Bronchial epithelial cell (primary cell): ENCODE results near the gene ZNF296. TPM values are rescaled to one million over a fixed set of nuclear protein-coding genes. Genes with fewer than 3 reads are reported as not detected.
A peak's percentile ranks its signal among the peaks of the same experiment; 100 is the strongest.
"Not testable (repeated sequence)": the region's sequence is repeated elsewhere in the genome, so short reads cannot be mapped to it uniquely, and the experiment has no call there.

Experiments used
- DNase-seq: peaks from one replicate; pipeline ENCODE4 v3.0.0-alpha.2; 2010; ENCODE audit warnings: low read depth
- FAIRE-seq: peaks from 2 replicates; lab custom pipeline; 2011; peaks lifted over from hg19 to GRCh38; lab: Jason Lieb, UNC
- H3K27me3 ChIP-seq: 2 replicates; pipeline ENCODE4 v1.5.1; 2011; ENCODE audit warnings: low read length; ENCODE audit not compliant: control insufficient read depth, insufficient read depth
- H3K36me3 ChIP-seq: 2 replicates; pipeline ENCODE4 v1.5.1; 2011; ENCODE audit warnings: low read length; ENCODE audit not compliant: control insufficient read depth, insufficient read depth
- H3K4me3 ChIP-seq: 2 replicates; pipeline ENCODE4 v1.5.1; 2011; ENCODE audit warnings: mild to moderate bottlenecking, low read depth, low read length, control low read depth
- CTCF ChIP-seq: IDR thresholded peaks from 2 replicates; pipeline ENCODE4 v1.5.1; 2011; ENCODE audit warnings: mild to moderate bottlenecking, moderate library complexity, low read length, control low read depth, inconsistent platforms; ENCODE audit not compliant: insufficient read depth, severe bottlenecking
- total RNA-seq: library from RNA; depleted of rRNA; stranded (reverse); fragments of >200 nt; gene quantifications from 2 replicates; pipeline ENCODE4 v1.2.1, GENCODE V29; 2014

The ZNF296 gene
- total RNA-seq, 1 donor from 2014 or later: under 0.01 TPM

- no peak for FAIRE-seq
- Histone ChIP-seq H3K36me3 (peaks cover 1% of the 10 kb centered on the region), H3K4me3 (no peak overlapping the region), H3K27me3 (no peaks in the 10 kb centered on the region)
- DNase-seq: no peak
- no peak for TF ChIP-seq CTCF
These were observed 31.4 kb upstream of the ZNF296 start for GRCh38 chr19:45107621-45108150.

- not testable (repeated sequence) for FAIRE-seq, H3K27me3 ChIP-seq, H3K36me3 ChIP-seq, DNase-seq, H3K4me3 ChIP-seq
These were observed 30.1 kb upstream of the ZNF296 start for GRCh38 chr19:45106363-45106762.

GRCh38 chr19:45104658-45105349, 28.5 kb upstream of the ZNF296 start:
- H3K4me3 ChIP-seq: no peak overlapping the region
- FAIRE-seq: peak; percentile 64
- TF ChIP-seq CTCF: no peak
- H3K36me3 ChIP-seq: peaks cover 2% of the 10 kb centered on the region
- no peaks in the 10 kb centered on the region for H3K27me3 ChIP-seq
- no peak for DNase-seq

- TF ChIP-seq CTCF: no peak
- no peaks in the 10 kb centered on the region for H3K27me3 ChIP-seq
- DNase-seq (no peak), FAIRE-seq (no peak)
- no peak overlapping the region for H3K4me3 ChIP-seq
- peaks cover 1% of the 10 kb centered on the region for H3K36me3 ChIP-seq
These were observed 27.4 kb upstream of the ZNF296 start for GRCh38 chr19:45103508-45104319.

- Histone ChIP-seq H3K36me3 (peaks cover 1% of the 10 kb centered on the region), H3K4me3 (no peak overlapping the region), H3K27me3 (no peaks in the 10 kb centered on the region)
- FAIRE-seq (peak; percentile 91), DNase-seq (no peak)
- no peak for TF ChIP-seq CTCF
These were observed 26.9 kb upstream of the ZNF296 start for GRCh38 chr19:45103156-45103507.

GRCh38 chr19:45102481-45102880, 26.2 kb upstream of the ZNF296 start:
- Histone ChIP-seq H3K36me3 (peaks cover 1% of the 10 kb centered on the region), H3K27me3 (no peaks in the 10 kb centered on the region), H3K4me3 (no peak overlapping the region)
- no peak for FAIRE-seq
- TF ChIP-seq CTCF: no peak
- DNase-seq: no peak
